HepG2 (cell line): Measurements from ENCODE around the gene RNH1. TPM values are rescaled to one million over a fixed set of nuclear protein-coding genes. Genes with fewer than 3 reads are reported as not detected.

Source experiments
- ATF7 ChIP-seq, 2 experiments: fragments of 450-650 bp in 1 of 2; sonication (generic) in 1 of 2; formaldehyde crosslinking in 1 of 2; IDR thresholded peaks; 2 replicates each; pipeline versions ENCODE4 v1.4.0 to v1.6.1; 2016 to 2020; ENCODE audit warnings: antibody characterized with exemption in 1 of 2, mild to moderate bottlenecking in 1 of 2, missing genetic modification reagents in 1 of 2
- KMT2B ChIP-seq: IDR thresholded peaks from 2 replicates; pipeline ENCODE4 v1.6.1; 2016; ENCODE audit warnings: missing genetic modification reagents, missing compliant biosample characterization
- RARA ChIP-seq: IDR thresholded peaks from 2 replicates; pipeline ENCODE4 v1.6.1; 2016; ENCODE audit warnings: missing genetic modification reagents, missing compliant biosample characterization
- TMF1 ChIP-seq: sonication (generic); formaldehyde crosslinking; IDR thresholded peaks from 2 replicates; pipeline ENCODE4 v1.8.1; 2022; ENCODE audit warnings: low read depth, missing genetic modification reagents
- ZBTB42 ChIP-seq: sonication (generic); formaldehyde crosslinking; IDR thresholded peaks from 2 replicates; pipeline ENCODE4 v1.5.0; 2020; ENCODE audit warnings: mild to moderate bottlenecking, missing genetic modification reagents
- ZFP37 ChIP-seq: sonication (generic); formaldehyde crosslinking; IDR thresholded peaks from 2 replicates; pipeline ENCODE4 v1.4.0; 2020; ENCODE audit warnings: missing genetic modification reagents, borderline replicate concordance
- ZNF264 ChIP-seq: sonication (generic); formaldehyde crosslinking; IDR thresholded peaks from 2 replicates; pipeline ENCODE4 v1.4.0; 2020; ENCODE audit warnings: missing genetic modification reagents
- ZNF543 ChIP-seq: sonication (generic); formaldehyde crosslinking; IDR thresholded peaks from 2 replicates; pipeline ENCODE4 v1.4.0; 2020; ENCODE audit warnings: mild to moderate bottlenecking, missing genetic modification reagents
- ZNF598 ChIP-seq: sonication (generic); formaldehyde crosslinking; IDR thresholded peaks from 2 replicates; pipeline ENCODE4 v1.5.1; 2020; ENCODE audit warnings: mild to moderate bottlenecking, missing genetic modification reagents, borderline replicate concordance
- ZNF619 ChIP-seq: sonication (generic); formaldehyde crosslinking; IDR thresholded peaks from 2 replicates; pipeline ENCODE4 v1.4.0; 2020; ENCODE audit warnings: mild to moderate bottlenecking, missing genetic modification reagents
- ZNF703 ChIP-seq: sonication (generic); formaldehyde crosslinking; IDR thresholded peaks from 2 replicates; pipeline ENCODE4 v1.5.1; 2020; ENCODE audit warnings: missing genetic modification reagents, mild to moderate bottlenecking, moderate library complexity, borderline replicate concordance
- ZNF772 ChIP-seq: sonication (generic); formaldehyde crosslinking; IDR thresholded peaks from 2 replicates; pipeline ENCODE4 v1.5.0; 2020; ENCODE audit warnings: mild to moderate bottlenecking, missing genetic modification reagents
- ZNF776 ChIP-seq: sonication (generic); formaldehyde crosslinking; IDR thresholded peaks from 2 replicates; pipeline ENCODE4 v1.4.0; 2020; ENCODE audit warnings: mild to moderate bottlenecking, missing genetic modification reagents
- ZNF850 ChIP-seq: sonication (generic); formaldehyde crosslinking; conservative IDR thresholded peaks from 2 replicates; pipeline ENCODE4 v1.9.0; 2021; ENCODE audit warnings: mild to moderate bottlenecking, missing genetic modification reagents
- polyA plus RNA-seq, 8 experiments: library from polyadenylated mRNA; depleted of rRNA in 3 of 8; stranded (reverse) in 7 of 8; unstranded in 1 of 8; fragments of >200 nt; fragmentation: Illumina TruSeq in 4 of 8; extraction: Trizol in 4 of 8; gene quantifications; 2 replicates each; pipeline versions ENCODE4 v1.2.1 to v1.2.3, GENCODE V29; 2011 to 2016; ENCODE audit warnings: low read depth in 4 of 8, missing spikeins in 1 of 8, mixed read lengths in 1 of 8; ENCODE audit not compliant: insufficient read depth in 1 of 8
- total RNA-seq, 5 experiments: library from RNA; depleted of rRNA; stranded (reverse); fragments of >200 nt; fragmentation: Illumina TruSeq; extraction: Trizol; gene quantifications; 2 replicates each; pipeline ENCODE4 v1.2.3, GENCODE V29; 2016; ENCODE audit warnings: low read depth in 1 of 5
- TF ChIP-seq, protein P1 (sequence below): sonication (generic); formaldehyde crosslinking; IDR thresholded peaks from 2 replicates; pipeline ENCODE4 v1.4.0; 2020; ENCODE audit warnings: missing genetic modification reagents
- TF ChIP-seq, protein P2 (sequence below): sonication (generic); IDR thresholded peaks from 2 replicates; pipeline ENCODE4 v1.6.1; 2016; ENCODE audit warnings: low read depth, borderline replicate concordance
- TF ChIP-seq, protein P3 (sequence below): IDR thresholded peaks from 2 replicates; pipeline ENCODE4 v1.6.1; 2018; ENCODE audit warnings: missing genetic modification reagents, mild to moderate bottlenecking, missing compliant biosample characterization
- TF ChIP-seq, protein P4 (sequence below): sonication (generic); formaldehyde crosslinking; IDR thresholded peaks from 2 replicates; pipeline ENCODE4 v1.4.0; 2020; ENCODE audit warnings: low read depth, missing genetic modification reagents
- TF ChIP-seq, protein P5 (sequence below): IDR thresholded peaks from 2 replicates; pipeline ENCODE4 v1.6.1; 2016; ENCODE audit warnings: mild to moderate bottlenecking
- TF ChIP-seq, protein P6 (sequence below): sonication (generic); formaldehyde crosslinking; IDR thresholded peaks from 2 replicates; pipeline ENCODE4 v1.5.0; 2020; ENCODE audit warnings: missing genetic modification reagents

The RNH1 gene
- total and polyA plus RNA-seq, 2 of the 13 experiments (the other 11 are each of a cell fraction or from before 2014, with no cell fraction given), result 36.0 to 74.1 TPM

DNA sequence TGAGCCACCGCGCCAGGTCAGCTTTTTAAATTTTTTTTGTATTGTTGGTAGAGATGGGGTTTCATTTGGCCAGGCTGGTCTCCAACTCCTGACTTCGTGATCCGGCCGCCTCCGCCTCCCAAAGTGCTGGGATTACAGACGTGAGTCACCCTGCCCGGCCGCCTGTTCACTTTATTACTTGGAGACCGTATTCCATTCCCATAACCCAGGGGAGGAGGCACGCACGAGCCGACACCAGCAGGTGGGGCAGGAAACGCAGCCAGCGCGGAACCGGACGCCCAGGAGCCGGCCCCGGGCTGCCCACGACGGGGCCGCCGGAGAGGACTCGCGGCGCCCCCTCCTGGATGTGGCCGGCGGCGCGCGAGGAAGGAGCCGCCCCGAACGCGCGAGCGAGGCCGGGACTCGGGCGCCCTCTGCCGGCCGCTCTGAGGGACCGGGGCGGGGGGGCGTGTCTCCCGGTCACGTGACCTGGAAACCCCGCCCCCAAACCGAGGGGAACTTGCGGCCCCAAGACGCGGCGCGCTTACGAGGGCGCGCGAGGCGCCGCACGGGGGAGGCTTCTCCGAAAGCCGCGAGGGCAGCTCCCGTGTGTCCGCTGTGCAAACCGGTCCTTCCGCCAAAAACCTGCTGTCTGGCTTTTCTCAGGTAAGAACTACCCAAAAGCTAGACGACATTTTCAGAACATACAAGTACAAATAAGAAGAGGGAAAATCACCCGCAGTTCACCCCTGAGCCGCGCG, 11.6 kb upstream of the RNH1 start (continued):
- TF ChIP-seq ZNF543 (CRISPR knock-in tag), result peak; percentile 80; the same call in 1 of the 2 replicates
- no peak for TF ChIP-seq ZNF619 (CRISPR knock-in tag)
- TF ChIP-seq, protein P1, sequence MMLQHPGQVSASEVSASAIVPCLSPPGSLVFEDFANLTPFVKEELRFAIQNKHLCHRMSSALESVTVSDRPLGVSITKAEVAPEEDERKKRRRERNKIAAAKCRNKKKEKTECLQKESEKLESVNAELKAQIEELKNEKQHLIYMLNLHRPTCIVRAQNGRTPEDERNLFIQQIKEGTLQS (CRISPR knock-in tag), result peak; percentile 28; the same call in 1 of the 2 replicates
- TF ChIP-seq, protein P2, sequence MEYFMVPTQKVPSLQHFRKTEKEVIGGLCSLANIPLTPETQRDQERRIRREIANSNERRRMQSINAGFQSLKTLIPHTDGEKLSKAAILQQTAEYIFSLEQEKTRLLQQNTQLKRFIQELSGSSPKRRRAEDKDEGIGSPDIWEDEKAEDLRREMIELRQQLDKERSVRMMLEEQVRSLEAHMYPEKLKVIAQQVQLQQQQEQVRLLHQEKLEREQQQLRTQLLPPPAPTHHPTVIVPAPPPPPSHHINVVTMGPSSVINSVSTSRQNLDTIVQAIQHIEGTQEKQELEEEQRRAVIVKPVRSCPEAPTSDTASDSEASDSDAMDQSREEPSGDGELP, result no peak
- peak; percentile 47; the same call in 1 of the 2 replicates for TF ChIP-seq ZNF776 (CRISPR knock-in tag)
- TF ChIP-seq, protein P3, sequence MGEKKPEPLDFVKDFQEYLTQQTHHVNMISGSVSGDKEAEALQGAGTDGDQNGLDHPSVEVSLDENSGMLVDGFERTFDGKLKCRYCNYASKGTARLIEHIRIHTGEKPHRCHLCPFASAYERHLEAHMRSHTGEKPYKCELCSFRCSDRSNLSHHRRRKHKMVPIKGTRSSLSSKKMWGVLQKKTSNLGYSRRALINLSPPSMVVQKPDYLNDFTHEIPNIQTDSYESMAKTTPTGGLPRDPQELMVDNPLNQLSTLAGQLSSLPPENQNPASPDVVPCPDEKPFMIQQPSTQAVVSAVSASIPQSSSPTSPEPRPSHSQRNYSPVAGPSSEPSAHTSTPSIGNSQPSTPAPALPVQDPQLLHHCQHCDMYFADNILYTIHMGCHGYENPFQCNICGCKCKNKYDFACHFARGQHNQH (CRISPR knock-in tag), result peak; percentile 65; the same call in 1 of the 2 replicates
- 0 out of 2 replicates have a peak, but pooled peaks have one; percentile 12 for TF ChIP-seq KMT2B (CRISPR knock-in tag)
- TF ChIP-seq ZNF703, result no peak
- TF ChIP-seq ZNF850, result 0 out of 2 replicates have a peak, but pooled peaks have one; percentile 79
- TF ChIP-seq, protein P4, sequence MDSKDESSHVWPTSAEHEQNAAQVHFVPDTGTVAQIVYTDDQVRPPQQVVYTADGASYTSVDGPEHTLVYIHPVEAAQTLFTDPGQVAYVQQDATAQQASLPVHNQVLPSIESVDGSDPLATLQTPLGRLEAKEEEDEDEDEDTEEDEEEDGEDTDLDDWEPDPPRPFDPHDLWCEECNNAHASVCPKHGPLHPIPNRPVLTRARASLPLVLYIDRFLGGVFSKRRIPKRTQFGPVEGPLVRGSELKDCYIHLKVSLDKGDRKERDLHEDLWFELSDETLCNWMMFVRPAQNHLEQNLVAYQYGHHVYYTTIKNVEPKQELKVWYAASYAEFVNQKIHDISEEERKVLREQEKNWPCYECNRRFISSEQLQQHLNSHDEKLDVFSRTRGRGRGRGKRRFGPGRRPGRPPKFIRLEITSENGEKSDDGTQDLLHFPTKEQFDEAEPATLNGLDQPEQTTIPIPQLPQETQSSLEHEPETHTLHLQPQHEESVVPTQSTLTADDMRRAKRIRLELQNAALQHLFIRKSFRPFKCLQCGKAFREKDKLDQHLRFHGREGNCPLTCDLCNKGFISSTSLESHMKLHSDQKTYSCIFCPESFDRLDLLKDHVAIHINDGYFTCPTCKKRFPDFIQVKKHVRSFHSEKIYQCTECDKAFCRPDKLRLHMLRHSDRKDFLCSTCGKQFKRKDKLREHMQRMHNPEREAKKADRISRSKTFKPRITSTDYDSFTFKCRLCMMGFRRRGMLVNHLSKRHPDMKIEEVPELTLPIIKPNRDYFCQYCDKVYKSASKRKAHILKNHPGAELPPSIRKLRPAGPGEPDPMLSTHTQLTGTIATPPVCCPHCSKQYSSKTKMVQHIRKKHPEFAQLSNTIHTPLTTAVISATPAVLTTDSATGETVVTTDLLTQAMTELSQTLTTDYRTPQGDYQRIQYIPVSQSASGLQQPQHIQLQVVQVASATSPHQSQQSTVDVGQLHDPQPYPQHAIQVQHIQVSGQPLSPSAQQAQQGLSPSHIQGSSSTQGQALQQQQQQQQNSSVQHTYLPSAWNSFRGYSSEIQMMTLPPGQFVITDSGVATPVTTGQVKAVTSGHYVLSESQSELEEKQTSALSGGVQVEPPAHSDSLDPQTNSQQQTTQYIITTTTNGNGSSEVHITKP (CRISPR knock-in tag), result no peak
- TF ChIP-seq ATF7 (IDR thresholded peaks at IDR 0.05), result no peak
- TF ChIP-seq ATF7 (CRISPR knock-in tag; IDR thresholded peaks at IDR 0.05), result no peak
- no peak for TF ChIP-seq ZNF264
- no peak for TF ChIP-seq ZBTB42 (CRISPR knock-in tag)
- TF ChIP-seq ZNF772 (CRISPR knock-in tag), result peak; percentile 62
- TF ChIP-seq RARA (CRISPR knock-in tag), result 0 out of 2 replicates have a peak, but pooled peaks have one; percentile 6
- 0 out of 2 replicates have a peak, but pooled peaks have one; percentile 45 for TF ChIP-seq TMF1 (CRISPR knock-in tag)
- TF ChIP-seq, protein P5, sequence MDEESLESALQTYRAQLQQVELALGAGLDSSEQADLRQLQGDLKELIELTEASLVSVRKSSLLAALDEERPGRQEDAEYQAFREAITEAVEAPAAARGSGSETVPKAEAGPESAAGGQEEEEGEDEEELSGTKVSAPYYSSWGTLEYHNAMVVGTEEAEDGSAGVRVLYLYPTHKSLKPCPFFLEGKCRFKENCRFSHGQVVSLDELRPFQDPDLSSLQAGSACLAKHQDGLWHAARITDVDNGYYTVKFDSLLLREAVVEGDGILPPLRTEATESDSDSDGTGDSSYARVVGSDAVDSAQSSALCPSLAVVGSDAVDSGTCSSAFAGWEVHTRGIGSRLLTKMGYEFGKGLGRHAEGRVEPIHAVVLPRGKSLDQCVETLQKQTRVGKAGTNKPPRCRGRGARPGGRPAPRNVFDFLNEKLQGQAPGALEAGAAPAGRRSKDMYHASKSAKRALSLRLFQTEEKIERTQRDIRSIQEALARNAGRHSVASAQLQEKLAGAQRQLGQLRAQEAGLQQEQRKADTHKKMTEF, result 0 out of 2 replicates have a peak, but pooled peaks have one; percentile 23
- TF ChIP-seq, protein P6, sequence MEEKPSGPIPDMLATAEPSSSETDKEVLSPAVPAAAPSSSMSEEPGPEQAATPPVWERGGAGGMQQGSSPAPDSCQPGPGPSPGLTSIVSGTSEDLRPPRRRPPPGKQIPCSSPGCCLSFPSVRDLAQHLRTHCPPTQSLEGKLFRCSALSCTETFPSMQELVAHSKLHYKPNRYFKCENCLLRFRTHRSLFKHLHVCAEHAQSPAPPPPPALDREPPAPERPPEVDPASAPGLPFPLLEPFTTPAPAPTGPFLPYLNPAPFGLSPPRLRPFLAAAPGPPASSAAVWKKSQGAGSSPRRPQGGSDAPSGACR (CRISPR knock-in tag), result peak; percentile 86; the same call in 1 of the 2 replicates
- no peak for TF ChIP-seq ZNF598 (CRISPR knock-in tag)
- no peak for TF ChIP-seq ZFP37 (CRISPR knock-in tag)
